NB4 (cell line): ENCODE data around the gene TRIP12.
"Not testable (repeated sequence)": the region's sequence is repeated elsewhere in the genome, so short reads cannot be mapped to it uniquely, and the experiment has no call there.

ENCODE experiments used
- DNase-seq: peaks from one replicate; pipeline ENCODE4 v3.0.0; 2010; ENCODE audit warnings: low read depth
- H3K4me3 ChIP-seq: one replicate; pipeline ENCODE4 v1.5.1; 2011; ENCODE audit warnings: mild to moderate bottlenecking, low read depth, low read length, moderate library complexity
- MYC ChIP-seq: IDR thresholded peaks from 2 replicates; pipeline ENCODE4 v1.6.1; 2011; ENCODE audit warnings: low read depth, low read length
- POLR2A ChIP-seq: IDR thresholded peaks from 2 replicates; pipeline ENCODE4 v1.6.1; 2011; ENCODE audit warnings: mild to moderate bottlenecking; ENCODE audit not compliant: insufficient read length; ENCODE audit errors: extremely low read depth
- TF ChIP-seq, protein P1 (sequence below): IDR thresholded peaks from one replicate; pipeline ENCODE4 v1.5.1; 2012; ENCODE audit warnings: low read depth, low read length
- TF ChIP-seq, protein P2 (sequence below): IDR thresholded peaks from 2 replicates; pipeline ENCODE4 v1.6.1; 2011; ENCODE audit warnings: low read depth, low read length

Gene TRIP12

DNA sequence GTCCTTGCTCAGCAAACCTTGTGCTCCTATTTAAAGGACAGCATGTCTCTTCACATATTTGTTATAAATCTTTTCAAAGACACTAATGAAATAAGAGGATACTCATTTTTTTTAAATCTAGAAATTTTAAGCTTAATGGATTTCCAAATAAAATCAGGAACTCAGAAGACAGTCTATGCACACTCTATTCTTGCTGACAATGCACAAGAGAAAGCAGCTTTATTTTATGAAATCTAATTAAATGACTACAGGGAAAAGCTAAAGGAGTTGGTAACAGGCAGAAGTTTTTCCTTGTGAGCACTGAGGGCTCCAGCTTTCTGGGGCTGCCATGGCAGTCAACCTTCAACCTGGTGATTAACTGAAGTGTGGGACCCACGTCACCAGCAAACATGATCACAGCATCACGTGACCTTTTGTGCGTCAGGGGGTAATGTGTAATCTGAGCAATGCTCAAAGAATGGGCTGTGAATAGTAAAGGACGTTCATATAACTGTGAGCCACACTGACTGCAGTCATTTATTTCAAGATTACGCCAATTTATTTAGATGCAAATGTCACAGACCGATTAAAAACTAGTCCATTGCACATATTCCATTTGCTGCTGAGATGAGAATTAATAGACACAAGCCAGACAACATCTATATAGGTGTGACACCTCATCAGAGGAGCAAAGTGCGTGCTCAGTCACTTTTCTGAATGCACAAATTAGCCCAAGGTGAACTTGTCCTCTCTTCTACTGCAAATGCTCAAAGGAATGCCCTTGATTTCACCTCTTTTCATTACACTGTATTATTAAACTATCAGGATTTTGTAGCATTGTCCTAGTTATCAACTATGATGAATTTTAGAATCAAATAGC lies 195.9 kb downstream of the TRIP12 start:
- TF ChIP-seq POLR2A (no peak), MYC (no peak)
- TF ChIP-seq, protein P1, sequence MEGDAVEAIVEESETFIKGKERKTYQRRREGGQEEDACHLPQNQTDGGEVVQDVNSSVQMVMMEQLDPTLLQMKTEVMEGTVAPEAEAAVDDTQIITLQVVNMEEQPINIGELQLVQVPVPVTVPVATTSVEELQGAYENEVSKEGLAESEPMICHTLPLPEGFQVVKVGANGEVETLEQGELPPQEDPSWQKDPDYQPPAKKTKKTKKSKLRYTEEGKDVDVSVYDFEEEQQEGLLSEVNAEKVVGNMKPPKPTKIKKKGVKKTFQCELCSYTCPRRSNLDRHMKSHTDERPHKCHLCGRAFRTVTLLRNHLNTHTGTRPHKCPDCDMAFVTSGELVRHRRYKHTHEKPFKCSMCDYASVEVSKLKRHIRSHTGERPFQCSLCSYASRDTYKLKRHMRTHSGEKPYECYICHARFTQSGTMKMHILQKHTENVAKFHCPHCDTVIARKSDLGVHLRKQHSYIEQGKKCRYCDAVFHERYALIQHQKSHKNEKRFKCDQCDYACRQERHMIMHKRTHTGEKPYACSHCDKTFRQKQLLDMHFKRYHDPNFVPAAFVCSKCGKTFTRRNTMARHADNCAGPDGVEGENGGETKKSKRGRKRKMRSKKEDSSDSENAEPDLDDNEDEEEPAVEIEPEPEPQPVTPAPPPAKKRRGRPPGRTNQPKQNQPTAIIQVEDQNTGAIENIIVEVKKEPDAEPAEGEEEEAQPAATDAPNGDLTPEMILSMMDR = no peak
- TF ChIP-seq, protein P2, sequence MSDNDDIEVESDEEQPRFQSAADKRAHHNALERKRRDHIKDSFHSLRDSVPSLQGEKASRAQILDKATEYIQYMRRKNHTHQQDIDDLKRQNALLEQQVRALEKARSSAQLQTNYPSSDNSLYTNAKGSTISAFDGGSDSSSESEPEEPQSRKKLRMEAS = no peak
- no peak for DNase-seq
- no peak overlapping the region for H3K4me3 ChIP-seq

DNA sequence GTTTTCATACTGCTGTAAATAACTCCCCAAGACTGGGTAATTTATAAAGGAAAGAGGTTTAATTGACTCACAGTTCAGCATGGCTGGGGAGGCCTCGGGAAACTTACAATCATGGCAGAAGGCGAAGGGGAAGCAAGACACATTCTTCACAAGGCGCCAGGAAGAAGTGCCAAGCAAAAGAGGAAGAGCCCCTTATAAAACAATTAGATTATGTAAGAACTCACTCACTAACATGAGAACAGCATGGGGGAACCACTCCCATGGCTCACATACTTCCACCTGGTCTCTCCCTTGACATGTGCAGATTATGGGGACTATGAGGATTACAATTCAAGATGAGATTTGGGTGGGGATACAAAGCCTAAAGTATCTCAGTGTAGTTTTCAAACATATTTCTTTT lies 198.6 kb downstream of the TRIP12 start:
- not testable (repeated sequence) for H3K4me3 ChIP-seq
- TF ChIP-seq, protein P2 = 0 out of 2 replicates have a peak, but pooled peaks have one; percentile 26
- DNase-seq = peak; percentile 60

DNA sequence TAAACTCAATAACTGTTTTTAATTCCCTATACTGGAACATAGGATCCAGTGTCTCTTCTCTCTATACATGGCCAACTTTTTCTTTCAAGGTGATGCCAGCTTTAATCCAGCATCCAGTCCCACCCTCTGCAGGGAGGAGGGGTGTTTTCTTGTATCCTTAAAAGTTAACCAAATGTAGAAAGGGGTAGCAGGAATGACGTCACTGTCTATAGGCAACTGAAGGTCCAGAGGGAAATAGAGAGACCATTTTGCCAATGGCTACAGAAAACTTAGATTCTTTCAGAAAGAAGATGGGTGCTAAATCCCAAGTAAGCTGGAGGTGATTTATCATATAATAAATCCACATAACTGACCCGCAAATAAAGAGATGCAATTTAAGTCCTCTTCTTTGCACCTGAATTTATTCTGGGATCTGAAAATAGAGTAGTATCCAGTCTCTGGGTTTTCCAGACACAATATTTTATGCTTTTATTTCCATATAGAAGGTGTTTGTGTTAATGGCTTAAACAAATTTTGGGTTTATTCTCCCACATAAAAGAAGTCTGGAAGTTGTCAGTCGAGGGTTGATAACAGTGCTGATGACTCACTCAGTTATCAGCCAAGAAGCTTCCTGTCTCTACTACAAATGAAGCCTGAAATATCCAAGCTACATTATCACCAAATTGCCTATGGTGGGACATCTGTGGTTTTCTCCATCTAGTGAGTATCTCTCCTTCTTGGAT lies 201.7 kb downstream of the TRIP12 start:
- no peak overlapping the region for H3K4me3 ChIP-seq
- TF ChIP-seq, protein P1 = no peak
- TF ChIP-seq, protein P2 = no peak
- TF ChIP-seq POLR2A (no peak), MYC (no peak)
- no peak for DNase-seq

GRCh38 chr2:229718057-229718456 lies 203.8 kb downstream of the TRIP12 start:
- no peak for DNase-seq
- no peak overlapping the region for H3K4me3 ChIP-seq
- TF ChIP-seq POLR2A = no peak
- TF ChIP-seq, protein P1 = no peak
- no peak for TF ChIP-seq MYC
- TF ChIP-seq, protein P2 = no peak

GRCh38 chr2:229715895-229716507 lies 205.8 kb downstream of the TRIP12 start:
- peak; percentile 59 for DNase-seq
- TF ChIP-seq, protein P1 = peak; percentile 67
- TF ChIP-seq, protein P2 = no peak
- TF ChIP-seq MYC = no peak
- no peak for TF ChIP-seq POLR2A
- no peak overlapping the region for H3K4me3 ChIP-seq
